PC-9 (cell line): ENCODE results near the gene PTTG2. TPM values are rescaled to one million over a fixed set of nuclear protein-coding genes. Genes with fewer than 3 reads are reported as not detected.

ENCODE experiments used
- BruUV-seq: library from RNA; stranded (reverse); fragments of 400-500 nt; replicated peaks from 2 replicates; lab custom pipeline; 2021; lab: Mats Ljungman, UMichigan
- CTCF ChIA-PET: fragments of 300-600 bp; sonication (Branson Sonifier 250); formaldehyde crosslinking; loops from one replicate; lab custom pipeline; 2022; ENCODE audit warnings: antibody characterized with exemption; lab: Charles Lee
- POLR2A ChIA-PET: fragments of 300-600 bp; sonication (Branson Sonifier 250); formaldehyde crosslinking; loops from one replicate; lab custom pipeline; 2022; ENCODE audit warnings: antibody characterized with exemption; ENCODE audit not compliant: unreplicated experiment; lab: Charles Lee
- DNase-seq, 2 experiments: peaks; one replicate each; pipeline versions ENCODE4 v3.0.0 to v3.0.0-alpha.2; 2015 to 2022; ENCODE audit warnings: mixed read lengths in 1 of 2
- H2AFZ ChIP-seq: fragments of 200-600 bp; sonication (generic); 2 replicates; pipeline ENCODE4 v1.8.1; 2017; ENCODE audit warnings: antibody characterized with exemption
- H3F3A ChIP-seq: fragments of 200-600 bp; sonication (generic); 2 replicates; pipeline ENCODE4 v1.8.1; 2017; ENCODE audit warnings: antibody characterized with exemption, mild to moderate bottlenecking, low read depth; ENCODE audit not compliant: insufficient read depth
- H3K27ac ChIP-seq: fragments of 200-600 bp; sonication (generic); 2 replicates; pipeline ENCODE4 v1.6.1; 2016; ENCODE audit warnings: mixed run types
- H3K27me3 ChIP-seq: fragments of 200-600 bp; sonication (generic); 2 replicates; pipeline ENCODE4 v1.6.1; 2016; ENCODE audit warnings: low read depth, mixed run types; ENCODE audit not compliant: insufficient read depth
- H3K36me3 ChIP-seq: fragments of 200-600 bp; sonication (generic); 2 replicates; pipeline ENCODE4 v1.6.1; 2016; ENCODE audit warnings: low read depth, mixed run types
- H3K4me1 ChIP-seq: fragments of 200-600 bp; sonication (generic); replicated peaks from 2 replicates; pipeline ENCODE4 v1.6.1; 2016; ENCODE audit warnings: mixed run types; ENCODE audit not compliant: insufficient read depth
- H3K4me2 ChIP-seq: fragments of 200-600 bp; sonication (generic); 2 replicates; pipeline ENCODE4 v1.6.1; 2017; ENCODE audit warnings: mixed run types
- H3K4me3 ChIP-seq: fragments of 200-600 bp; sonication (generic); 2 replicates; pipeline ENCODE4 v1.6.1; 2016; ENCODE audit warnings: mixed run types
- H3K79me2 ChIP-seq: fragments of 200-600 bp; sonication (generic); 2 replicates; pipeline ENCODE4 v1.6.1; 2017; ENCODE audit warnings: low read depth, mixed run types
- H3K9me2 ChIP-seq: fragments of 200-600 bp; sonication (generic); 2 replicates; pipeline ENCODE4 v1.8.1; 2017; ENCODE audit warnings: mild to moderate bottlenecking; ENCODE audit not compliant: insufficient read depth
- H3K9me3 ChIP-seq: fragments of 200-600 bp; sonication (generic); 2 replicates; pipeline ENCODE4 v1.8.1; 2016; ENCODE audit warnings: low read depth; ENCODE audit not compliant: insufficient read depth
- H4K20me1 ChIP-seq: fragments of 200-600 bp; sonication (generic); 2 replicates; pipeline ENCODE4 v1.8.1; 2017; ENCODE audit not compliant: insufficient read depth
- CTCF ChIP-seq: fragments of 200-600 bp; sonication (generic); conservative IDR thresholded peaks from 2 replicates; pipeline ENCODE4 v1.6.1; 2017; ENCODE audit warnings: mixed run types, antibody characterized with exemption, mild to moderate bottlenecking, moderate library complexity
- EZH2 ChIP-seq: fragments of 200-600 bp; sonication (generic); IDR thresholded peaks from 2 replicates; pipeline ENCODE4 v1.8.0; 2017; ENCODE audit warnings: antibody characterized with exemption, low read depth
- intact Hi-C: fragments of 100-400 bp; cut with micrococcal nuclease; formaldehyde crosslinking; loops from one replicate; pipeline ENCODE4 v1.10.0; 2022; ENCODE audit not compliant: unreplicated experiment
- total RNA-seq: library from RNA; stranded (reverse); gene quantifications from 2 replicates; pipeline ENCODE4 v1.2.3, GENCODE V29; 2021

Gene PTTG2
- total RNA-seq, 1 experiment from 2014 or later = 0.55 TPM

GRCh38 chr4:38005637-38006036 is 45.4 kb downstream of the PTTG2 start:
- H3K36me3 ChIP-seq = no peaks in the 10 kb centered on the region
- peaks cover 18% of the 10 kb centered on the region for H3K79me2 ChIP-seq
- no peak overlapping the region for H3K27ac ChIP-seq
- no peak overlapping the region for H3K4me3 ChIP-seq
- no peak overlapping the region for H3K4me2 ChIP-seq
- H3K4me1 ChIP-seq = peaks cover 14% of the 10 kb centered on the region
- H2AFZ ChIP-seq = no peak overlapping the region
- intact Hi-C loops = no loop called here
- TF ChIP-seq EZH2 (no peak), CTCF (no peak)
- H3F3A ChIP-seq = peaks cover 4% of the 10 kb centered on the region; the same call in 1 of the 2 replicates
- POLR2A ChIA-PET = no interaction called here
- CTCF ChIA-PET = interaction anchor here (0.7 kb wide), 1 partner anchor 104 kb away, joined by 3 read pairs; no protein-coding TSS in a partner anchor
- no TSS peak for BruUV-seq
- no peak for DNase-seq
- no peaks in the 10 kb centered on the region for H3K9me3 ChIP-seq
- no peaks in the 10 kb centered on the region for H3K27me3 ChIP-seq
- no peaks in the 10 kb centered on the region for H3K9me2 ChIP-seq
- H4K20me1 ChIP-seq = no peaks in the 10 kb centered on the region

GRCh38 chr4:38007645-38008044 is 47.4 kb downstream of the PTTG2 start:
- H3K9me2 ChIP-seq = no peaks in the 10 kb centered on the region
- no peaks in the 10 kb centered on the region for H3K9me3 ChIP-seq
- intact Hi-C loops = no loop called here
- no peak overlapping the region for H3K4me2 ChIP-seq
- DNase-seq = no peak
- BruUV-seq = no TSS peak
- no peak overlapping the region for H3K4me3 ChIP-seq
- H3K27me3 ChIP-seq = no peaks in the 10 kb centered on the region
- no peaks in the 10 kb centered on the region for H3K36me3 ChIP-seq
- peaks cover 18% of the 10 kb centered on the region for H3K79me2 ChIP-seq
- H3K27ac ChIP-seq = no peak overlapping the region
- no peaks in the 10 kb centered on the region for H3F3A ChIP-seq
- ChIA-PET POLR2A (no interaction called here), CTCF (no interaction called here)
- no peaks in the 10 kb centered on the region for H4K20me1 ChIP-seq
- no peak overlapping the region for H2AFZ ChIP-seq
- peaks cover 8% of the 10 kb centered on the region for H3K4me1 ChIP-seq
- no peak for TF ChIP-seq EZH2
- TF ChIP-seq CTCF = no peak

GRCh38 chr4:38008571-38009021 is 48.4 kb downstream of the PTTG2 start:
- H3K4me3 ChIP-seq = no peak overlapping the region
- no peak overlapping the region for H2AFZ ChIP-seq
- intact Hi-C loops = no loop called here
- ChIA-PET CTCF (no interaction called here), POLR2A (no interaction called here)
- no peak overlapping the region for H3K27ac ChIP-seq
- H3K9me2 ChIP-seq = no peaks in the 10 kb centered on the region
- H4K20me1 ChIP-seq = 0 out of 2 replicates have a peak, but pooled peaks cover 1% of the 10 kb centered on the region
- TF ChIP-seq EZH2 = no peak
- no peak for TF ChIP-seq CTCF
- no peaks in the 10 kb centered on the region for H3F3A ChIP-seq
- H3K4me1 ChIP-seq = no peaks in the 10 kb centered on the region
- DNase-seq = no peak
- H3K27me3 ChIP-seq = no peaks in the 10 kb centered on the region
- H3K79me2 ChIP-seq = peaks cover 18% of the 10 kb centered on the region
- H3K36me3 ChIP-seq = no peaks in the 10 kb centered on the region
- H3K9me3 ChIP-seq = no peaks in the 10 kb centered on the region
- no peak overlapping the region for H3K4me2 ChIP-seq
- BruUV-seq = no TSS peak
